GM12872 (cell line): ENCODE data around the gene ARHGEF1.

ENCODE experiments used
- TF ChIP-seq, protein P1 (sequence below): IDR thresholded peaks from 3 replicates; pipeline ENCODE4 v1.5.1; 2011; ENCODE audit warnings: low read depth, mild to moderate bottlenecking, low read length, moderate library complexity; ENCODE audit not compliant: insufficient read depth

The ARHGEF1 gene

DNA sequence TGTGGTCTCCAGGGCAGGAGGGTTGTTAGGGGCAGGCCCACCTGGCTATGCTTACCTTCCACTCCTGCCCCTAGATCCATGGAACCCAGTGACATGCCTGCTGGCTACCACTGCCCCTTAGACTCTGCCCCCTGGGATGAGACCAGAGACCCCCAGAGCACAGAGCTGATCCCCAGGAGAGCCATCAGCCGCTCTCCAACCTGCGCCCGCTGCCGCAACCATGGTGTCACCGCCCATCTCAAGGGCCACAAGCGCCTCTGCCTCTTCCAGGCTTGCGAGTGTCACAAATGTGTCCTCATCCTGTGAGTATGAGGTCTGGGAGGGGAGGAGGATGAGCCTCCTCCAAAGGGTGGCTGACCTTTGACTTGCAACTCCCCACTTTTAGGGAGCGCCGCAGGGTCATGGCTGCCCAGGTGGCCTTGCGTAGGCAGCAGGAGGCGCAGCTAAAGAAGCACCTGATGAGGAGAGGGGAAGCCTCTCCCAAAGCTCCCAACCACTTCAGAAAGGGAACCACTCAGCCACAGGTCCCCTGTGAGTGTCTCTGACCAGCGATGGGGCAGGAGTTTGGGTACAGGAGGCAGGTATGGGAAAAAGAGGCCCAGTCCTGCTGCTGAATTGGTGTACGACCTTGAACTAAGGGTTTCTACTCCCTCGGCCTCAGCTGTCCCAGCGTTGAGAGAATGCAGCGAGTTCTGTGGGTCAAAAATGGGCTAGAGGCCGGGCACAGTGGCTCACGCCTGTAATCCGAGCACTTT lies 35.5 kb upstream of the ARHGEF1 start:
- TF ChIP-seq, protein P1, sequence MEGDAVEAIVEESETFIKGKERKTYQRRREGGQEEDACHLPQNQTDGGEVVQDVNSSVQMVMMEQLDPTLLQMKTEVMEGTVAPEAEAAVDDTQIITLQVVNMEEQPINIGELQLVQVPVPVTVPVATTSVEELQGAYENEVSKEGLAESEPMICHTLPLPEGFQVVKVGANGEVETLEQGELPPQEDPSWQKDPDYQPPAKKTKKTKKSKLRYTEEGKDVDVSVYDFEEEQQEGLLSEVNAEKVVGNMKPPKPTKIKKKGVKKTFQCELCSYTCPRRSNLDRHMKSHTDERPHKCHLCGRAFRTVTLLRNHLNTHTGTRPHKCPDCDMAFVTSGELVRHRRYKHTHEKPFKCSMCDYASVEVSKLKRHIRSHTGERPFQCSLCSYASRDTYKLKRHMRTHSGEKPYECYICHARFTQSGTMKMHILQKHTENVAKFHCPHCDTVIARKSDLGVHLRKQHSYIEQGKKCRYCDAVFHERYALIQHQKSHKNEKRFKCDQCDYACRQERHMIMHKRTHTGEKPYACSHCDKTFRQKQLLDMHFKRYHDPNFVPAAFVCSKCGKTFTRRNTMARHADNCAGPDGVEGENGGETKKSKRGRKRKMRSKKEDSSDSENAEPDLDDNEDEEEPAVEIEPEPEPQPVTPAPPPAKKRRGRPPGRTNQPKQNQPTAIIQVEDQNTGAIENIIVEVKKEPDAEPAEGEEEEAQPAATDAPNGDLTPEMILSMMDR, result no peak

DNA sequence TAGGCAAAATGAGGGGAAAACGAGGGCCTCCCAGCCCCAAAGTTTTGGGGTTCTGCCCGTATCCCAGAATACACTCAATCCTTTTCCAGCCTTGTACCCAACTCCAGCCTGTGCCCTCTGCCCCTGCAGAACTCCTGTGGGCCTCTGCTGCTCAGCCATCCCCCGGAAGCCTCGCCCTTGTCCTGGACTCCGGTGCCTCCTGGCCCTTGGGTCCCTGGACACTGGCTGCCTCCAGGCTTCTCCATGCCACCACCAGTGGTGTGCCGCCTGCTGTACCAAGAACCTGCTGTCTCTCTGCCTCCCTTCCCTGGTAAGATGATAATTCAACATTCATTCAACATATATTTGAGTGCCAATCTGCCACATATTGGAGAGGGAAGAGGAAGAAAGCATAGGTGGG lies 34.3 kb upstream of the ARHGEF1 start:
- TF ChIP-seq, protein P1, result no peak

DNA sequence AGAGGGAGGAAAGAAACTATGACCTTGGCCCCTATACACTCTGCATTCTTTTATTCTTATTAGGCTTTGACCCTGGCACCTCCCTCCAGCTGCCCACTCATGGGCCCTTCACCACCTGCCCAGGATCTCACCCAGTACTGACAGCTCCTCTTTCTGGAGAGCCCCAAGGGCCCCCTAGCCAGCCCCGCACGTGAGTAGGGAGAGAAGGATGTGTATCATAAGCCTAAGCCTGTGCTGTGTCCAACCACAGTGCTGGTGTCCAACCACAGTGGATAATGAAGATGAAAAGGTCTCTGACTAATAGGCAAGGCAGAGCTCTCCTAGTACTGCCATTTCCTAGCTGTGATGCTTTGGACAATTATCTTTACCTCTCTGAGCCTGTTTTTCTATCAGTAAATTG lies 33.9 kb upstream of the ARHGEF1 start:
- TF ChIP-seq, protein P1, result no peak

DNA sequence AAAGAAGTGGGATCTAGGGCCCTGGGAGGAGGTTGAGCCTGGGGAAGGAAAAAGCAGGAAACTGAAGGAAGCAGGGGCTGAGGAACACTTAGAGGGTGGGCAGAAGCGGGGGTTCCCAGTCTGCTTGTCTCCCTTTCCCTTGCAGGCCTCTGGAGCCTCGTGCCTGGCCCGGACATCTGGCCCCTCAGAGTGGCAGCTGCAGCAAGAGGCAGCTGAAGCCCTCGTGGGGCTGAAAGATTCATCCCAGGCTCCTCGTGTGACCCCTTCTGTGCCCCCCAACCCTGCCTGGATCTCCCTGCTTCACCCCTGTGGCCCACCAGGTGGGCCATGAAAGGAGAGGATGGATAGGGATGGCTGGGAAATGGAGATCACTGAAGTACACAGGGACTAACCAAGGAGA lies 32.6 kb upstream of the ARHGEF1 start:
- TF ChIP-seq, protein P1, result no peak

DNA sequence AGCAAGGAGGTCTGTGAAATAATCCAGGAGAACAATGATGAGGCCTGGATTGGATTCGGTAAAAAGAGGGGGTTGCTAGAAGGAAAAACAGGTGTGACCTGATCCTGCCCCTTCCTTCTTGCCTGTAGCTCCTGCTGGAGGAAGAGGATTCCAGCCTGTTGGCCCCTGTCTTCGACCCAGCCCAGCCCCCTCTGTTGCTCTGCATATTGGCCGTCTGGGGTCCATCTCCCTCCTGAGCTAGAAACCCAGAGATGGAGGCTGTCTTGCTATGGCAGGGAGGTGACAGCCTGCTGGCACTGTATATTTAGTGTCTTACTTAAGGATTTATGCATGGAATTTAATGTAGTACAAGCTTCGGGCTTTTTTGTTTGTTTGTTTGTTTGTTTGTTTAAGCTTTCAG lies 31.5 kb upstream of the ARHGEF1 start:
- TF ChIP-seq, protein P1, result no peak

DNA sequence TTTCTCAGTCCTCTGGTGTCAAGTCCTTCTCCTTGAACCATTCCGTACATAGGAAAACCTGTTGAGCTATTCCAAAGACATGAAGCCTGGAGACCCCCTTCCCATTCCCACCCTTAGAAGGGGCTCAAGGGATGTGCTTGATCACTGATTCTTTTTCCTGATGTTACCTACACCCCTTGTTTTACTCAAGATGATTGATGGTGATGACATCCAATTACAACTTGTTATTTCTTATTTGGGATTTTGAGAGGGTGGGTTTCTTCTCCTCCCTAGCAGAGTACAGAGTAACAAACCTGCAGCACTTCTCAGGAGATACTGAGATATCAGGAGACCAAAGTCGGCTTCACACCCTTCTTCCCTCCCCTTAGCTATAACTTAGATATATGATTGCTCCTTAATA lies 29.6 kb upstream of the ARHGEF1 start:
- TF ChIP-seq, protein P1, result no peak

DNA sequence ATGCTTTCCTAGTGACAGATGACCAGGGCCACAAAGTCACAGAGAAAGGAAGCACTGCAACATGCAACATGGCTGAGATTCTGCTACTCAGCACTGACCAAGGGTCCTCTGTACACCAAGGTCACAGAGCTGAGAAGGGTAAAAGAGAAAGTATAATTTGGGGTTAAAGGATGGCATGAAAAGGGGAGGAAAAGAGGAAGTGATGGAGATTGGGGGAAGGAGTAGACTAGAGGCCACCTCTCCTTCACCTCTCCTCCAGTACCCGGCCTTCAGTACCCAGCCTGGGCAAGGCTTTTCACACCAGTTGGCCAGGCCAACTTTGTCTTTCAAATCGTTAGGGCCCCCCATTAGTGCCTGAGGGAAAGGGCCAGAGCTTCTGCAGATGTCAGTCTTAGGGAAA lies 29.2 kb upstream of the ARHGEF1 start:
- TF ChIP-seq, protein P1, result no peak

DNA sequence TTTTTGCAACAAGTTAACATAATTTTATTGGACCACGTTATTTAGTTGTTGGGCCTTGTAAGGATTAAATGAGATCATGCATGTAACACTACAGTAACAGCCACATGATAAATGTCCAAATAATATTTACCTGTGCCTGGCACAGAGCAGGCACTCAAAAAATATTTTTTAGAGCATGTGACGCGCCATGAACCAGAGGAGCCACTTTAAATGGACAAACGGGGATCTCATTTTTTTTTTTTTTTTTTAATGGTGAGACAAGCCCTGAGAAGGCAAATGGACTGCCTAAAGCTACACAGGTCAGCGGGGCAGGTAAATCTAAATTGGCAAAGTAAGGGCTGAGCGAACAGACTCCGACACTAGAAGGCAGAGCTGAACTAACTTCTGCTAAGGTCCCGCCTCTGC lies 23.8 kb upstream of the ARHGEF1 start:
- TF ChIP-seq, protein P1, result no peak; the same call in 2 of the 3 replicates
